GM13977 (cell line): ENCODE measurements around the gene ROR1.

Source experiments
- DNase-seq: peaks from one replicate; pipeline ENCODE4 v3.0.0; 2012; ENCODE audit warnings: low spot score
- in situ Hi-C: fragments of 300-500 bp; cut with MboI; formaldehyde crosslinking; loops from one replicate; pipeline ENCODE4 v1.12.0; 2022; ENCODE audit warnings: low sequenced_read_pairs, low pct_unique_long_range_greater_than_20kb, mixed read lengths, inconsistent platforms; ENCODE audit not compliant: unreplicated experiment
- TF ChIP-seq, protein P1 (sequence below): IDR thresholded peaks from 2 replicates; pipeline ENCODE4 v1.5.1; 2012; ENCODE audit warnings: mild to moderate bottlenecking, control low read depth; ENCODE audit not compliant: insufficient read depth; ENCODE audit errors: extremely low read depth, missing control alignments

ROR1 gene

DNA sequence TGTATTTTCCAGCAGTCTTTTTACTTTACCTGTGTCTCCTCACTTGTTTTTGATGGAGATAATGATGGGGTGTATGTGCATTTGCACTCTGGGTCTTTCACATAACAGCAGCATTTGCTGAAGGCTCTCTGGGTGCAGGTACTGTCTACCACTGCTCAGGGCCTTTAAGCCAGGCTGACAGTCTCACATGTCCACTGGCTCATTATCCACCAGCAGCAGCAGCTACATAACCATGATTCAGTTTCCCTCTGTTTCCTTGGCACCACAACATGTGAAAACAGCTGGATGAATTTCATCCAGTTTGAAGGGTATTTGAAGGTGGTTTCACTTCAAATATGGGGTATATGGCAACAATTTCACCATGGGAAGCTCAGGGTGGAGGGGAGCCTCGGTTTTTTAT, 41.2 kb upstream of the ROR1 start:
- DNase-seq: no peak
- in situ Hi-C loops: no loop called here
- TF ChIP-seq, protein P1, sequence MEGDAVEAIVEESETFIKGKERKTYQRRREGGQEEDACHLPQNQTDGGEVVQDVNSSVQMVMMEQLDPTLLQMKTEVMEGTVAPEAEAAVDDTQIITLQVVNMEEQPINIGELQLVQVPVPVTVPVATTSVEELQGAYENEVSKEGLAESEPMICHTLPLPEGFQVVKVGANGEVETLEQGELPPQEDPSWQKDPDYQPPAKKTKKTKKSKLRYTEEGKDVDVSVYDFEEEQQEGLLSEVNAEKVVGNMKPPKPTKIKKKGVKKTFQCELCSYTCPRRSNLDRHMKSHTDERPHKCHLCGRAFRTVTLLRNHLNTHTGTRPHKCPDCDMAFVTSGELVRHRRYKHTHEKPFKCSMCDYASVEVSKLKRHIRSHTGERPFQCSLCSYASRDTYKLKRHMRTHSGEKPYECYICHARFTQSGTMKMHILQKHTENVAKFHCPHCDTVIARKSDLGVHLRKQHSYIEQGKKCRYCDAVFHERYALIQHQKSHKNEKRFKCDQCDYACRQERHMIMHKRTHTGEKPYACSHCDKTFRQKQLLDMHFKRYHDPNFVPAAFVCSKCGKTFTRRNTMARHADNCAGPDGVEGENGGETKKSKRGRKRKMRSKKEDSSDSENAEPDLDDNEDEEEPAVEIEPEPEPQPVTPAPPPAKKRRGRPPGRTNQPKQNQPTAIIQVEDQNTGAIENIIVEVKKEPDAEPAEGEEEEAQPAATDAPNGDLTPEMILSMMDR: no peak

- TF ChIP-seq, protein P1: no peak
- no peak for DNase-seq
- in situ Hi-C loops: no loop called here
Observed at GRCh38 chr1:63738772-63739171, 35.0 kb upstream of the ROR1 start.

DNA sequence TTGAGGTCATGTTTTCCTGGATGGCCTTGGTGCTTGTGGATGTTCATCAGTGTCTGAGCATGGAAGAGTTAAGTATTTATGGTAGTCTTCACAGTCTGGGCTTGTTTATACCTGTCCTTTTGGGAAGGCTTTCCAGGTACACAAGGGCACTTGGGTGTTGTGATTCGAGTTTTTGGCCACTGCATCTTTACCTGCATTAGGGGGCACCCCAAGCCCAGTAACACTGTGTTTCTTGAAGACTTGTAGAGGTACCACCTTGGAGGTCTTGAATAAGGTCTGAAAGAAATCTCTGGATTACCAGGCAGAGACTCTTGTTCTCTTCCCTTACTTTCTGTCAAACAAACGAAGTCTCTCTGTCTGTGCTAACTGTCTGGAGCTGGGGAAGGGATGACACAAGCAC, 34.4 kb upstream of the ROR1 start:
- DNase-seq: no peak
- TF ChIP-seq, protein P1: no peak
- in situ Hi-C loops: no loop called here

DNA sequence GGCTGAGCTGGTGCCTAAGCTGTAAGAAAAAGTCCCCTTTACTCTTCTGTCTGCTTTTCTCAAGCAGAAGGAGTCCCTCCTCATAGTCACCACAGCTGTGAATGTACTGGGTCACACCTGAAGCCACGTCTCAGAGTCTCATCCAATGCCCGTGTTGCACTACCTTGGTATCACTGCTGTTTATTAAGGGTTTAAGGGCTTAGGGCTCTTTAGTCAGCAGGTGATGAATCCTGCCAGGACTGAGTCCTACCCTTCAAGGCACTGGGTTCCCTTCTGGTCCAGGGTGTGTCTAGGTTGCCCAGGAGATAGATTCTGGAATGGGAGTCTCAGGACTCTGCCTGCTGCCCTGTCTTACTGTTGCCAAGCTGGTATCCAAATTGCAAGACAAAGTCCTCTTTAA, 33.4 kb upstream of the ROR1 start:
- DNase-seq: no peak
- in situ Hi-C loops: no loop called here
- TF ChIP-seq, protein P1: no peak

DNA sequence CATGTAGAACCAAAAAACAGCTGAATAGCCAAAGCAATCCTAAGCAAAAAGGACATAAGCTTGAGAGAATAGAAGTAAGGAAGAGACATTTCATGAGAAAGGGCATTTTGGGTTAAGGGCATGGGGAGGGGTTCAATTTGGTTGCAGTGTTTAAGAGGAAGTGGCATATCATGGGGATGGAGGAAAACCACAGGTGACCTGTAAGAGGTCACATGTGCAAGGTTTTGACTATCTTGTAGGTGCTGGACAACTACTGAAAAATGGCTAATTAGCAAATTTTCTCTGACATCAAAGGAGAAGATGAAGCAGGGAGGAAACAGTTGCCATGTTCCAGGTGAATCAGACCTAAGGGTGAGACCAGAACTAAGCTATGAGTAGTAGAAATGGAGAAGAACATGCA, 31.3 kb upstream of the ROR1 start:
- in situ Hi-C loops: no loop called here
- TF ChIP-seq, protein P1: no peak
- DNase-seq: no peak

DNA sequence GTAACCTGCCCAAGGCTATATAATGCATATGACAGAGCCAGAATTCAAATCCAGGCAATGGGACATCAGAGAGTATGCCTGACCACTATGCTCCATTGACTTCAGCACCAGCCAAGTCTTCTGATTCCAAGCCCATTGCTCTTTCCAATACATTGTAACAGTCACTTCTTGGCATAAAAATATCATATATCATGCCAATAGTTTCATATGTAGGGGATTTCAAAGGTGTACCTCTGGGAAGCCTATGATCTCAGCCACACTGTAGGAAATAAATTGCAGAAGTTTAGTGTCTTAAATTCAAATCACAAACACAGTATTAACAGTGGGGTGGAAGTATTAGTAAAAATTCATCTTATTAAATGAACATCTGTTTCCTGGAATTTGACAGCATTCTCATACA, 30.0 kb upstream of the ROR1 start:
- no peak for DNase-seq
- in situ Hi-C loops: no loop called here
- TF ChIP-seq, protein P1: no peak
